RWPE2 (cell line): ENCODE data around the gene NEURL1B.

ENCODE experiments used
- ATAC-seq: fragments of 200-7000 bp; cut with Tn5 transposase; 3 replicates; pipeline ENCODE4 v1.9.1; 2021; ENCODE audit warnings: low read depth
- DNase-seq: peaks from one replicate; pipeline ENCODE4 v3.0.0-alpha.2; 2020; ENCODE audit warnings: low spot score
- H3K27ac ChIP-seq: fragments of 450-650 bp; 2 replicates; pipeline ENCODE4 v1.5.1; 2017; ENCODE audit warnings: mild to moderate bottlenecking; ENCODE audit not compliant: poor library complexity, severe bottlenecking
- H3K27me3 ChIP-seq: fragments of 250-450 bp; sonication (Bioruptor Pico); 2 replicates; pipeline ENCODE4 v1.5.1; 2021; ENCODE audit warnings: mild to moderate bottlenecking, moderate library complexity; ENCODE audit not compliant: insufficient read depth, poor library complexity, severe bottlenecking
- H3K36me3 ChIP-seq: fragments of 250-450 bp; sonication (Bioruptor Pico); 2 replicates; pipeline ENCODE4 v1.5.1; 2020; ENCODE audit warnings: low read depth, mild to moderate bottlenecking, moderate library complexity
- H3K4me1 ChIP-seq: fragments of 250-450 bp; sonication (Bioruptor Pico); 2 replicates; pipeline ENCODE4 v1.5.1; 2021; ENCODE audit warnings: mild to moderate bottlenecking, moderate library complexity; ENCODE audit not compliant: insufficient read depth, poor library complexity, severe bottlenecking
- H3K4me3 ChIP-seq: fragments of 250-450 bp; sonication (Bioruptor Pico); 2 replicates; pipeline ENCODE4 v1.5.1; 2021; ENCODE audit warnings: mild to moderate bottlenecking, moderate library complexity; ENCODE audit not compliant: severe bottlenecking
- H3K9me3 ChIP-seq: fragments of 250-450 bp; sonication (Bioruptor Pico); 2 replicates; pipeline ENCODE4 v1.5.1; 2021; ENCODE audit warnings: mild to moderate bottlenecking, moderate library complexity; ENCODE audit not compliant: severe bottlenecking
- CTCF ChIP-seq: fragments of 450-650 bp; IDR thresholded peaks from one replicate; pipeline ENCODE4 v1.5.1; 2017; ENCODE audit warnings: mild to moderate bottlenecking, moderate library complexity; ENCODE audit not compliant: poor library complexity, severe bottlenecking

NEURL1B gene

GRCh38 chr5:172622091-172623046, 18.7 kb upstream of the NEURL1B start:
- Histone ChIP-seq H3K4me1 (no peaks in the 10 kb centered on the region), H3K4me3 (no peak overlapping the region), H3K9me3 (no peaks in the 10 kb centered on the region), H3K27ac (no peak overlapping the region), H3K36me3 (no peaks in the 10 kb centered on the region), H3K27me3 (no peaks in the 10 kb centered on the region)
- DNase-seq (peak; percentile 49), ATAC-seq (0 out of 3 replicates have a peak, but pooled peaks have one; percentile 16)
- TF ChIP-seq CTCF = no peak

DNA sequence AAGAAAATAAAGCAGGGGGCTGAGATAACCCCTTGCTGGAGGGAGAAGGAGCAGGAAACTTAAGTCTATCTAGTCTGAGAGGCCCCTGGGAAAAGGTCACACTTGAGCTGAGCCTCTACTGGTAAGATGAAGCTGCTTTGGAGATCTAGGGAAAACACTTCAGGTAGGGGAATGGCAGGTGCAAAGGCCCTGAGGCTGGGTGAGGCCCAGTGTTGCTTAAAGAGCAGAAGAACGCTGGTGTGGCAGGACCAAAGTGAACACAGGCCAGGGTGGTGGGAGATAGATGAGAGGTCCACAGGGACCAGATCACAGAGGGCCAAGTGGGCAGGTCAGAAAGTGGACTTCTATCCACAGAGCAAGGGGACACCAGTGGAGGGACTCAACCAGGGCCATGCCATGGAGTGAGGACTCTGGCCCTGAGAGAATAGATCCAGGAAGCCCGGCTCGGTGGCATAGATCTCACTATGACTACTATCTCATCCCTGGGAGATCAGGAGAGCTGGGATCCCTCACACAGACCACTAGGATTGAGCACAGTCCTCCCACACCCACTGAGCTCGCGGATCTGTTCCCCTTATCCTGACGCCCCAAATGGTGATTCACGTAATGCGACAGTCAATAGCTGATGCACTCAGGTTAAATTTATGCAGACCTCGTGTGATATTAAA, 17.6 kb upstream of the NEURL1B start:
- Histone ChIP-seq H3K4me1 (no peaks in the 10 kb centered on the region), H3K27me3 (no peaks in the 10 kb centered on the region), H3K9me3 (no peaks in the 10 kb centered on the region), H3K36me3 (no peaks in the 10 kb centered on the region), H3K4me3 (no peak overlapping the region), H3K27ac (no peak overlapping the region)
- TF ChIP-seq CTCF = no peak
- ATAC-seq = no peak
- DNase-seq = peak; percentile 51

DNA sequence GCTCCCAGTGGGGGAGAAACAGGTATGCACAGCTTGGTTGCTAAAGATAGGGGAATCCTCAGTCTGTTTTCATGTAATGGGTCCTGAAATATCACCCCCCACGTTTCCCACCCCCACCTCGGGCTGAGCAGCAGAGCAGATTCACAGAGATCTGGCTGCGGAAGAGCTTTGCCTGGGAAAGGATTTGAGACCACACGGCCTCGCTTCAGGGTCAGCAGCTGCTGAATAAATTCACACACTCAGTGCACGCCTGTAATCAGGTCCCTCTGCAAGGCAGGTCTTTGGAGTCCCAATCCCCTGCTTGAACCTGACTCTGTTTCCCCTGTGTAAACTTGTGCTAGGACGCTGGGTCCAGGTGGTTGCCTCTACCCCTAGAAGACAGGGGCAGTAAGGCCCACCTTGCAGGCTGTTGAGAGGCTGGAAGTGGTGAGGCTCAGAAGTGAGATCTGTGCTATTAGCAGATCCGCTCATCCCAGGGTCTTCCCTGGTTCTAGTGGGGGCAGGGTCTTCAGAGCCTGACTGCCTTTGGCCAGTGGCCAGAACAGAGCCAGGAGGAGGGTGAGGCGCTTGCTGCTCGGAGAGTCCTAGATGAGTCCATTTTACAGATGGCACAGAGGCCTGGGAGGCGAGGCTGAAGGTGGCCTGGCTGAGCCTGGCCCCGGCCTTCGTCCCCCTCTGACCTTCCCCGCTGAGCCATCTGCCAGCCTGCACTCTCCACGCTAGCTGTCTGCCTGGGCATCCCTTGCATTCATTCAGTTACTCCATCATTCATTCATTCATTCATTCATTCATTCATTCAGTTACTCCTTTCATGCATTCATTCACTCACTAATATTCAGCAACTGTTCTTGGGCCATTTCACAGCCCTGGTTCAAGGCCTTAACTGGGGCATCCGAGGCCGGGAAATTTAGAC, 16.7 kb upstream of the NEURL1B start:
- Histone ChIP-seq H3K9me3 (no peaks in the 10 kb centered on the region), H3K27ac (no peak overlapping the region), H3K4me1 (no peaks in the 10 kb centered on the region), H3K27me3 (no peaks in the 10 kb centered on the region), H3K4me3 (no peak overlapping the region), H3K36me3 (no peaks in the 10 kb centered on the region)
- TF ChIP-seq CTCF = no peak
- no peak for ATAC-seq
- DNase-seq = peak; percentile 46

DNA sequence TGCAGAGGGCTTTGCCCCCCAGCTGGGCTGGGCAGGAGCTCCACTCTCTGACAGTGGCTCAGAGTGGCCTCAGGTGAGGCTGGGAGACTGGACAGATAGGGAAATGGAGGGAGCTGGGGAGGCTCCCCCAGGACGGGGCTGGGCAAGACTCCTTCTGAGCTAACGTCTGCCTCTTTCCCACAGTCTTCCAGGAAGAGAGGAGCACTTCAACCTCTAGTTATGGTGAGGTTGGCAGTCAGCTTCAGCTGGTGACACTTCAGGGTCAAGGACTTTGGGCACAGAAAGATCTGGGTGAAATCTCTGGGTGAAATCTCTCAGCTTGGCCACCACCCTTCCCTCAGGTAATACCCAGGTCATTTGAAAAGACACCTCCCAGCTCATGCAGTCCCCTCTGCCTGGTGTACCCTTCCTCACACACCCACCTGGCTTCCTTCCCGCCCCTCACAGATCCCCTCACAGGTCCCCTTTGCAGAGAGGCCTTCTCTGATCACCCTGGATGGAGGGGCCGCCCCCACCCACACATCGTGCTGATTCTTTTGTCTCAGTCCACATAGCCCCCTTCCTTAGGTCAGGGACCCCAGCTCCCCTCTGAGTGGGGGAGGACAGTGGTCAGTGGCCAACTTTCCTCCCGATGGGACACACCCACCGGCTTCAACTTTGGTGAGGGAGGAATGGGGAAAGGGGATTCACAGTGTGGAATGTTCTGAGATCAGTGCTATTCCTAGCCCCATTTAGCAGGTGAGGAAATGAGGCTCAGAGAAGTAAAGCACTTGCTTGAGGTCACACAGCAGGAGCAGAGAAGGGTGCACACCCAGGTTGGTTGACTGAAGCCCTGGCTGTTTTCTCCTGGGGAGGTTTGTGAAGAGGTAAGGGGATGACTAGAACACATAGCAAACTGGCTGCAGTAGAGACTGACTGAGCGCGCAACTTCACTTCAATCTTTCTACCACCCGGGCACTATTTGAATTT, 15.8 kb upstream of the NEURL1B start:
- TF ChIP-seq CTCF = no peak
- H3K27ac ChIP-seq = no peak overlapping the region
- DNase-seq (peak; percentile 38), ATAC-seq (no peak)
- no peak overlapping the region for H3K4me3 ChIP-seq
- no peaks in the 10 kb centered on the region for H3K9me3 ChIP-seq
- H3K36me3 ChIP-seq = no peaks in the 10 kb centered on the region
- H3K27me3 ChIP-seq = no peaks in the 10 kb centered on the region
- H3K4me1 ChIP-seq = no peaks in the 10 kb centered on the region
